GM19467 (cell line): ENCODE results near the gene SDK1.
"Not testable (repeated sequence)": the region's sequence is repeated elsewhere in the genome, so short reads cannot be mapped to it uniquely, and the experiment has no call there.

Source experiments
- ATAC-seq: cut with Tn5 transposase; IDR thresholded peaks from one replicate; pipeline ENCODE4 v1.9.1; 2021; ENCODE audit warnings: mild to moderate bottlenecking, moderate library complexity; ENCODE audit not compliant: unreplicated experiment

The SDK1 gene

DNA sequence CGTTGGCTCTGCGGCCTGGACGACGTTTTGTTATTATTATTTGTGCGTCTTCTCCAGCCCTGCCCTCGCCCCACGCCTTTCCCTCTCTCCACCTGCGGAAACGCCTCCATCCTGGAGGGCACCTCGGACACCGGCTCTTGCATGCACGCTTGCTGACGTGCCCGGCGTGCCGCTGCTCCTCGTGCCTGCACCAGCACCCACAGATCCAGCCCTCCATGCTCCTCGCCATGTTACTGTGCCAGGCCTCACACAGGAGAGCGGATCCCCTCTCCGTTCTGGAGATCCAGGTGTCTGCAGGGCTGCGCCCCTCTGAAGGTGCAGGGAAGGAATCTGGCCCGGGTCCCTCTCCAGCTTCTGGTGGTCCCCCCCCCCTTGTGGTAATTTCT, 1007.1 kb downstream of the SDK1 start:
- ATAC-seq: no peak

DNA sequence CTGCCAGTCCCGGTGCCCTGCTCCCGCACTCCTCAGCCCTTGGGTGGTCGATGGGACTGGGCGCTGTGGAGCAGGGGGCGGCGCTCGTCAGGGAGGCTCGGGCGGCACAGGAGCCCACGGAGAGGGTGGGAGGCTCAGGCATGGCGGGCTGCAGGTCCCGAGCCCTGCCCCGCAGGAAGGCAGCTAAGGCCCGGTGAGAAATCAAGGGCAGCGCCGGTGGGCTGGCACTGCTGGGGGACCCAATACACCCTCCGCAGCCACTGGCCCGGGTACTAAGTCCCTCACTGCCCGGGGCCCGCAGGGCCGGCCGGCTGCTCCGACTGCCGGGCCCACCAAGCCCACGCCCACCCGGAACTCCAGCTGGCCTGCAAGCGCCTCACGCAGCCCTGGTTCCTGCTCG, 1012.9 kb downstream of the SDK1 start:
- not testable (repeated sequence) for ATAC-seq

DNA sequence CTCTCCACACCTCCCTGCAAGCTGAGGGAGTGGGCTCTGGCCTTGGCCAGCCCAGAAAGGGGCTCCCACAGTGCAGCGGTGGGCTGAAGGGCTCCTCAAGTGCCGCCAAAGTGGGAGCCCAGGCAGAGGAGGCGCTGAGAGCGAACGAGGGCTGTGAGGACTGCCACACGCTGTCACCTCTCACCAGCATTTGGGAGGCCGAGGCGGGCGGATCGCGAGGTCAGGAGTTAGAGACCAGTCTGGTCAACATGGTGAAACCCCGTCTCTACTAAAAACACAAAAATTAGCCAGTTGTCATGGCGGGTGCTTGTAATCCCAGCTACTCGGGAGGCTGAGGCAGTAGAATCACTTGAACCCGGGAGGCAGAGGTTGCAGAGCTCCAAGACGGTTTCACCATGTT, 1013.3 kb downstream of the SDK1 start:
- ATAC-seq: not testable (repeated sequence)
